Regular cardiac myocyte (primary cell): ENCODE results near the gene P2RY2. TPM values are rescaled to one million over a fixed set of nuclear protein-coding genes. Genes with fewer than 3 reads are reported as not detected.

Experiments
- total RNA-seq: library from RNA; depleted of rRNA; stranded (reverse); fragments of >200 nt; gene quantifications from 2 replicates; pipeline ENCODE4 v1.2.3, GENCODE V29; 2014

P2RY2 gene
- 0.28 and 0.38 TPM in 2 replicates for total RNA-seq

GRCh38 chr11:73218106-73218829, at the start of gene P2RY2:
P2RY2 (plus strand) TSS chr11:73218281; CDS start chr11:73234160, 15,879 bp downstream.

DNA sequence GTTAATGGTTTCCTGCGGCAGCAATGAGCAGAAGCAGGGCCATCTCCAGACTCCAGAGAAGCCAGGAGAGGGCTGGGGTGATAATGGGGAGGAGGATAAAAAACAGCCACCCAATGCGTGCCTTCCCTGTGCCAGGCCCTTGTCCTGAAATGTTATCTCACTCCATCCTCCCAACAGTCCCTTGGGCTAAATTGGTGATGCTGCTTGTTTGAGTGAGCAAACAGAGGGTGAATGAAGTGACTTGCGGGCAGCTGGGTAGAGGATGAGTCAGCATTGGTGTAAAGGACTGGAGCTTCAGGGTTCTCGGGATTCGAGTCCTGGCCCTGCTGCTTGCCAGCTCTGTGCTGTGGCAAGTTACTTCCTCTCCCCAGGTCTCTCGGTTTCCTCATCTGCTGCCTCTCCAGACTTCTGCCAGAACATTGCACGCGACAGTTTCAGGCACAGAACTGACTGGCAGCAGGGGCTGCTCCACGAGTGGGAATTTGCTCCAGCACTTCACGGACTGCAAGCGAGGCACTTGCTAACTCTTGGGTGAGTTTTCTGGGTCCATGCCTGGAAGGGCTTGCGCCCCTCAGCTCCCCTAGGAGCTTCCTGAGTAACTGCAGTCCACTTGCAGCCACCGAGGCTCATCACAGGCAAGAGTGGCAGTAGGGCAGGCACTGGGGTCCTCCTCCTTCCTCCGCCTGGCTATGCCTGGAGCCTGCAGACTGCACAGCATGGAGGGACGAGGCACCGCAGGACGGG, 54.0 kb downstream of the P2RY2 start, which contains the start of gene P2RY6:
Gene P2RY6 (plus strand): TSS at position 403 of the 744 bp plus-strand sequence. CDS start 24,181 bp downstream, outside the sequence.

Other genes with a start within 250 kb of the P2RY2 start
- 10.4 and 12.1 TPM in 2 replicates for gene FCHSD2, start 76.0 kb upstream of the P2RY2 start, total RNA-seq
- 0.56 and 0.58 TPM in 2 replicates for gene P2RY6, start 54.1 kb downstream of the P2RY2 start, total RNA-seq
- gene ARHGEF17, start 90.0 kb downstream of the P2RY2 start, total RNA-seq, result 25.4 and 42.0 TPM in 2 replicates
- 9.0 and 12.8 TPM in 2 replicates for gene RELT, start 158.1 kb downstream of the P2RY2 start, total RNA-seq